KMS-11 (cell line): ENCODE measurements around the gene PFN1.

Source experiments
- H2AFZ ChIP-seq: fragments of 200-600 bp; sonication (generic); 2 replicates; pipeline ENCODE4 v1.6.1; 2016; ENCODE audit warnings: antibody characterized with exemption, mixed run types, low read depth
- H3K27ac ChIP-seq: fragments of 200-600 bp; sonication (generic); 2 replicates; pipeline ENCODE4 v1.6.1; 2016; ENCODE audit warnings: mild to moderate bottlenecking, mixed run types
- H3K27me3 ChIP-seq: fragments of 200-600 bp; sonication (generic); 2 replicates; pipeline ENCODE4 v1.6.1; 2017; ENCODE audit warnings: mild to moderate bottlenecking, low read depth, mixed run types, moderate library complexity; ENCODE audit not compliant: insufficient read depth
- H3K36me3 ChIP-seq: fragments of 200-600 bp; sonication (generic); 2 replicates; pipeline ENCODE4 v1.6.1; 2017; ENCODE audit warnings: mild to moderate bottlenecking, mixed run types; ENCODE audit not compliant: insufficient read depth
- H3K4me1 ChIP-seq: fragments of 200-600 bp; sonication (generic); 2 replicates; pipeline ENCODE4 v1.6.1; 2016; ENCODE audit warnings: mild to moderate bottlenecking, low read depth, mixed run types; ENCODE audit not compliant: poor library complexity, severe bottlenecking
- H3K4me2 ChIP-seq: fragments of 200-600 bp; sonication (generic); 2 replicates; pipeline ENCODE4 v1.7.0; 2016; ENCODE audit warnings: mild to moderate bottlenecking, mixed run types
- H3K4me3 ChIP-seq: fragments of 200-600 bp; sonication (generic); IDR thresholded peaks from 2 replicates; pipeline ENCODE4 v1.6.1; 2017; ENCODE audit warnings: low read depth, low read length, mixed read lengths; ENCODE audit not compliant: insufficient read depth
- H3K79me2 ChIP-seq: fragments of 200-600 bp; sonication (generic); 2 replicates; pipeline ENCODE4 v1.6.1; 2016; ENCODE audit warnings: low read depth, mixed run types; ENCODE audit not compliant: insufficient read depth
- H3K9ac ChIP-seq: fragments of 200-600 bp; sonication (generic); 2 replicates; pipeline ENCODE4 v1.6.1; 2016; ENCODE audit warnings: mild to moderate bottlenecking, mixed run types
- H4K20me1 ChIP-seq: fragments of 200-600 bp; sonication (generic); 2 replicates; pipeline ENCODE4 v1.6.1; 2016; ENCODE audit warnings: mild to moderate bottlenecking, mixed run types; ENCODE audit not compliant: insufficient read depth
- CTCF ChIP-seq: fragments of 200-600 bp; sonication (generic); conservative IDR thresholded peaks from 2 replicates; pipeline ENCODE4 v1.6.1; 2017; ENCODE audit warnings: low read depth, mild to moderate bottlenecking, antibody characterized with exemption, low read length, moderate library complexity, mixed read lengths

Gene PFN1

GRCh38 chr17:4900231-4901107 lies 47.9 kb downstream of the PFN1 start:
- no peak overlapping the region for H3K27ac ChIP-seq
- no peaks in the 10 kb centered on the region for H4K20me1 ChIP-seq
- H3K4me1 ChIP-seq, result peaks cover 4% of the 10 kb centered on the region
- no peak overlapping the region for H2AFZ ChIP-seq
- no peaks in the 10 kb centered on the region for H3K36me3 ChIP-seq
- H3K27me3 ChIP-seq, result no peaks in the 10 kb centered on the region
- no peak overlapping the region for H3K9ac ChIP-seq
- no peak for TF ChIP-seq CTCF
- no peak overlapping the region for H3K4me2 ChIP-seq
- no peak overlapping the region for H3K4me3 ChIP-seq
- H3K79me2 ChIP-seq, result no peaks in the 10 kb centered on the region

GRCh38 chr17:4899341-4900230 lies 48.7 kb downstream of the PFN1 start, which contains the start of gene C17orf107:
C17orf107 (plus strand) TSS chr17:4899536; CDS start chr17:4899763, 227 bp downstream.
- no peak within 1 kb of the TSS for H3K9ac ChIP-seq
- H3K4me1 ChIP-seq, result peaks cover 4% of the 10 kb centered on the region
- H3K27me3 ChIP-seq, result no peaks in the 10 kb centered on the region
- no peaks in the 10 kb centered on the region for H4K20me1 ChIP-seq
- H3K27ac ChIP-seq, result no peak within 1 kb of the TSS
- H2AFZ ChIP-seq, result no peak within 1 kb of the TSS
- no peak within 1 kb of the TSS for H3K4me2 ChIP-seq
- TF ChIP-seq CTCF, result no peak
- no peaks in the 10 kb centered on the region for H3K79me2 ChIP-seq
- H3K4me3 ChIP-seq, result no peak within 1 kb of the TSS
- no peaks in the 10 kb centered on the region for H3K36me3 ChIP-seq

GRCh38 chr17:4898927-4899326 lies 49.4 kb downstream of the PFN1 start:
- Histone ChIP-seq H2AFZ (no peak overlapping the region), H3K9ac (no peak overlapping the region), H3K4me3 (no peak overlapping the region), H3K27ac (no peak overlapping the region), H4K20me1 (no peaks in the 10 kb centered on the region), H3K79me2 (no peaks in the 10 kb centered on the region), H3K4me2 (no peak overlapping the region), H3K36me3 (no peaks in the 10 kb centered on the region), H3K27me3 (no peaks in the 10 kb centered on the region), H3K4me1 (peaks cover 4% of the 10 kb centered on the region)
- no peak for TF ChIP-seq CTCF

- Histone ChIP-seq H3K4me3 (no peak overlapping the region), H3K79me2 (no peaks in the 10 kb centered on the region), H3K27me3 (no peaks in the 10 kb centered on the region), H4K20me1 (no peaks in the 10 kb centered on the region), H3K27ac (no peak overlapping the region), H3K36me3 (no peaks in the 10 kb centered on the region), H2AFZ (no peak overlapping the region), H3K9ac (no peak overlapping the region), H3K4me1 (peaks cover 4% of the 10 kb centered on the region), H3K4me2 (no peak overlapping the region)
- TF ChIP-seq CTCF, result no peak
Measured at GRCh38 chr17:4898351-4898750, 50.0 kb downstream of the PFN1 start.
